Measurements from ENCODE around the gene GRIK4. TPM values are rescaled to one million over a fixed set of nuclear protein-coding genes. Genes with fewer than 3 reads are reported as not detected.

The GRIK4 gene
- total RNA-seq, 2 experiments from 2014 or later = not detected

DNA sequence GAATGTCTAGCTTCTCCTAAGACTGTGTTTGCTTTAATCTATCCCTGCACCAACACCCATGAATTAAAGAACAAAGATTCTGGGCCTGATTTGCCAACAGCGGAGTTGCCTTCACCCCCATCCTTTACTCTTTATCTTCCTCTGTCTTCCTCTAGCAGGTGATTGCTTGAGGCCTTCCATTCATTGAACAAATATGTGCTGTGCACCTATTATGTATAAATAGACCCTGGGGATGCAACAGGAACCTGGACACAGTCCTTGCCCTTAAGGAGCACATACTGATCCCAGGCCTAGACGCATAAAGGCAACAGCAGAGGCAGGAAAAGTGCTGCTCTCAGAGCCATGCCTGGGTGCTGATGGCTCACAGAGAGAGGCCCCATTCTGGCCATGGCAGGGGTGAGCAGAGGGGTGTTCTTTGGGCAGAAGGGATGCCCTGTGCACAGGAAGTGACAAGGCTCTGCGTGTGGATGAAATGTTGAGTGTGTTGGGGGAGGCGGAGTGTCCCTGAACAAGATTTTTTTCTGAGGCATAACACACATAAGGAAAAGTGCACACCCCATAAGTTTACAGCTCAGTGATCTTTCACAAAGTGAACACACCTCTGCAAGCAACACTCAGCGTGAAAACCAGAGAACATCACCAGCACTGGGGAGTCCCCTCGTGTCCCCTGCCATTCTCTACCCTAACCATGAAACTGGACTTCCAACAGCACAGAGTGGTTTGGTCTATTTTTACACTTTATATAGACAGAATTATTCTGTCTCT, 145.9 kb downstream of the GRIK4 start:
- intact Hi-C loops (cut with micrococcal nuclease) = no loop called here
- H3K9me3 Mint-ChIP-seq = no peaks in the 10 kb centered on the region
- H3K36me3 Mint-ChIP-seq (ENCODE audit: low read depth) = no peaks in the 10 kb centered on the region
- no peak overlapping the region for H3K27ac Mint-ChIP-seq
- TF ChIP-seq, protein P1, sequence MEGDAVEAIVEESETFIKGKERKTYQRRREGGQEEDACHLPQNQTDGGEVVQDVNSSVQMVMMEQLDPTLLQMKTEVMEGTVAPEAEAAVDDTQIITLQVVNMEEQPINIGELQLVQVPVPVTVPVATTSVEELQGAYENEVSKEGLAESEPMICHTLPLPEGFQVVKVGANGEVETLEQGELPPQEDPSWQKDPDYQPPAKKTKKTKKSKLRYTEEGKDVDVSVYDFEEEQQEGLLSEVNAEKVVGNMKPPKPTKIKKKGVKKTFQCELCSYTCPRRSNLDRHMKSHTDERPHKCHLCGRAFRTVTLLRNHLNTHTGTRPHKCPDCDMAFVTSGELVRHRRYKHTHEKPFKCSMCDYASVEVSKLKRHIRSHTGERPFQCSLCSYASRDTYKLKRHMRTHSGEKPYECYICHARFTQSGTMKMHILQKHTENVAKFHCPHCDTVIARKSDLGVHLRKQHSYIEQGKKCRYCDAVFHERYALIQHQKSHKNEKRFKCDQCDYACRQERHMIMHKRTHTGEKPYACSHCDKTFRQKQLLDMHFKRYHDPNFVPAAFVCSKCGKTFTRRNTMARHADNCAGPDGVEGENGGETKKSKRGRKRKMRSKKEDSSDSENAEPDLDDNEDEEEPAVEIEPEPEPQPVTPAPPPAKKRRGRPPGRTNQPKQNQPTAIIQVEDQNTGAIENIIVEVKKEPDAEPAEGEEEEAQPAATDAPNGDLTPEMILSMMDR (IDR thresholded peaks at IDR 0.05) = no peak
- ATAC-seq = no peak
- no peak overlapping the region for H3K4me3 Mint-ChIP-seq
- peaks cover 6% of the 10 kb centered on the region for H3K27me3 Mint-ChIP-seq
- CTCF ChIA-PET = no interaction called here
- DNase-seq = no peak
- POLR2A ChIA-PET = no interaction called here
- H3K4me1 Mint-ChIP-seq (ENCODE audit: low read depth) = no peaks in the 10 kb centered on the region

DNA sequence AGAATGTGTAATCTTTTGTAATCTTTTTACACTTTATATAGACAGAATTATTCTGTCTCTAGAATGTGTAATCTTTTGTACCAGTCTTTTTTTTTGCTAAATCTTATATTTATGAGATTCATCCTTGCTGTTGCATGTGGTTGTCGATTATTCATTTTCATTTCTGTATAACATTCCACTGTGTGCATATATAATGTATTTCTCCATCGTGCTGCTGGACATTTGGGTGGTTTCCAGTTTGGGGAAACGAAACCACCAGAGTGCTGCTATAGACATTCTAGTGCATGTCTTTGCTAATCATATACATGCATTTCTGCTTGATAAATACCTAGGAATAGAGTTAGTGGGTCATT, 146.5 kb downstream of the GRIK4 start:
- Mint-ChIP-seq H3K4me1 (ENCODE audit: low read depth) (no peaks in the 10 kb centered on the region), H3K27ac (no peak overlapping the region), H3K9me3 (no peaks in the 10 kb centered on the region), H3K27me3 (peaks cover 6% of the 10 kb centered on the region), H3K36me3 (ENCODE audit: low read depth) (no peaks in the 10 kb centered on the region), H3K4me3 (no peak overlapping the region)
- POLR2A ChIA-PET = no interaction called here
- TF ChIP-seq, protein P1 (IDR thresholded peaks at IDR 0.05) = no peak
- DNase-seq = no peak
- CTCF ChIA-PET = no interaction called here
- intact Hi-C loops (cut with micrococcal nuclease) = no loop called here
- no peak for ATAC-seq

DNA sequence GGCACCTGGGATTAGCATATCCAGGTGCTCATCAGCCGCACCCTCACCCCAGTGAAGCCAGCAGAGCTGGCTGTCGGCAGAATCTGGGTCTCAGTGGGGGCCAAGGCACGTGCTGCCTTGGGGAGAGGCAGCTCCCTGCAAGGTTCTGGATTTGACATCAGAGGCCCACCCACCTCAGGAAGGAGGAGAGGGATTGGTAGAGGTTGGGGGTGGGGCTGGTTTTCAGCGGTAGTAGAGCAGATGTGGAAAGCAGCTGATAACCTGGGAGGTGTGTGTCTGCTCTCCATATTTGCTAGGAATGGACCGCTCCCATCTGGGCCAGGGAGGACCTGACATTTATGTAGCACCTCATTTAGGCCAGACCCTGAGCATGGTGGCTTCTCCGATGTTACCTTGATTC, 147.5 kb downstream of the GRIK4 start:
- DNase-seq = no peak
- intact Hi-C loops (cut with micrococcal nuclease) = no loop called here
- no peak for ATAC-seq
- Mint-ChIP-seq H3K9me3 (no peaks in the 10 kb centered on the region), H3K4me1 (ENCODE audit: low read depth) (no peaks in the 10 kb centered on the region), H3K4me3 (no peak overlapping the region), H3K27me3 (peaks cover 11% of the 10 kb centered on the region), H3K27ac (no peak overlapping the region), H3K36me3 (ENCODE audit: low read depth) (no peaks in the 10 kb centered on the region)
- ChIA-PET CTCF (interaction anchor here (2.3 kb wide), 1 partner anchor 10 kb away, joined by 6 read pairs; no protein-coding TSS in a partner anchor), POLR2A (no interaction called here)
- TF ChIP-seq, protein P1 (IDR thresholded peaks at IDR 0.05) = no peak

DNA sequence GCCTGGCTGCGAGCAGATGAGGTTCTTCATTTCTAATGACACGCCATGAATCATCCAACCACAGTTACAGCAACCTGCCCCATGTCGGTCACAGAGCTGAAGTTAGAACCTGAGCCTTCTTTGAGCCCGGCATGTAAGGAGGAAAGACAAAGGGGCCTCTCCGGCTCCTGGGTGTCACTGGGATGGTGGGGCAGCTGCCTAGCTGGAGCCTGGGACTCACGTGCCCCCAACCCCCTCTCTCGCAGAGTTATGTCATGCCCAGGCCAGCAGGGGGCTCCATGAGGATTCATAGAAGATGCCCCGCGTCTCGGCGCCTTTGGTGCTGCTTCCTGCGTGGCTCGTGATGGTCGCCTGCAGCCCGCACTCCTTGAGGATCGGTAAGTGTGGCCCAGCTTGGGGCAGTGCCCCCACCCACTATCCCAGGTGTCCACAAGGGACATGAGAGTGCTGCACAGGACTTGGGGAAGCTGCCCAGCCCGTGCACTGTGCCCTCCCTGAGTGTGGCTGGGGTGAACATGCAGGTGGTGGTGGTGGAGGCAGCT, 148.5 kb downstream of the GRIK4 start:
- Mint-ChIP-seq H3K27ac (no peak overlapping the region), H3K27me3 (peaks cover 11% of the 10 kb centered on the region), H3K4me3 (no peak overlapping the region), H3K36me3 (ENCODE audit: low read depth) (no peaks in the 10 kb centered on the region), H3K4me1 (ENCODE audit: low read depth) (no peaks in the 10 kb centered on the region), H3K9me3 (no peaks in the 10 kb centered on the region)
- ChIA-PET CTCF (interaction anchor here (1.1 to 2.3 kb wide), 2 partner anchors 11 to 22 kb away, joined by 3 to 6 read pairs; no protein-coding TSS in a partner anchor), POLR2A (no interaction called here)
- ATAC-seq (peak; percentile 53), DNase-seq (peak; percentile 34)
- intact Hi-C loops (cut with micrococcal nuclease) = no loop called here
- TF ChIP-seq, protein P1 (IDR thresholded peaks at IDR 0.05) = peak; percentile 38

DNA sequence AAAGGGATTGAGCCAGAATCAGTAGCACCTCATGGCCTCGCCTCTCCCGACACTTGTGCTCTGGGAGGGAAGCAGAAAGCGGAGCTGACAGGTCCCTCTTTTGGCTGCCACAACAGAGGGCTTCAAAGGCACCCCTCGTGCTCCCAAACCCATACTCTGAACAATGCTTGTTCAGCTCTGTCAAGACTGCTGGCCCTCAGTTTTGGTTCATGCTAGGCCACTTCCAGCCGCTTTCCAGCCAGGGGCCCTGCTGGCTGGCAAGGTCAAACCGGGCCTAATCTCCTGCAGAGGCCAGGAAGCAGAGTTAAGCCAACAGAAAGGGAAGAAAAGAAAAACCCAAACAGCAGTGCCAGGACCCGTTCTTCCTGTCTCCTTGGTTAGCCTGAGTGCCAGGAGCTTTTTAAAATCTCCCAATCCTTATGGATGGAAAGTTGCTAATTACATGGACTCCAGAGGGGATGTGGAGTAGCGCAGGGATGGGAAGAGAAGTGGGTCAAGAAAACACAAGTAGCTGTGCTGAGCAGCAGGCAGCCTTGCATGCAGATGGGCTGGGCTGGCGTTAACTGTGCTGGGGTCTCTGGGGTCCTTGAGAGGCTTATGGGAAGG, 150.6 kb downstream of the GRIK4 start:
- POLR2A ChIA-PET = no interaction called here
- Mint-ChIP-seq H3K27ac (no peak overlapping the region), H3K9me3 (no peaks in the 10 kb centered on the region), H3K36me3 (ENCODE audit: low read depth) (no peaks in the 10 kb centered on the region), H3K27me3 (peaks cover 12% of the 10 kb centered on the region), H3K4me1 (ENCODE audit: low read depth) (no peaks in the 10 kb centered on the region), H3K4me3 (no peak overlapping the region)
- TF ChIP-seq, protein P1 (IDR thresholded peaks at IDR 0.05) = no peak
- intact Hi-C loops (cut with micrococcal nuclease) = no loop called here
- CTCF ChIA-PET = no interaction called here
- ATAC-seq (no peak), DNase-seq (no peak)
